Epidermal melanocyte (primary cell): ENCODE results near the gene DNM3.
A peak's percentile ranks its signal among the peaks of the same experiment; 100 is the strongest.

ENCODE experiments used
- DNase-seq: peaks from one replicate; pipeline ENCODE4 v3.0.0; 2011; ENCODE audit warnings: low spot score; ENCODE audit not compliant: insufficient read length

Gene DNM3

GRCh38 chr1:171869097-171869496 lies 27.8 kb downstream of the DNM3 start:
- no peak for DNase-seq

- DNase-seq = no peak
Measured at GRCh38 chr1:171871848-171872247, 30.6 kb downstream of the DNM3 start.

GRCh38 chr1:171872430-171872829 lies 31.1 kb downstream of the DNM3 start:
- no peak for DNase-seq

- no peak for DNase-seq
Measured at GRCh38 chr1:171873664-171874063, 32.4 kb downstream of the DNM3 start.

- DNase-seq = peak; percentile 23
Measured at GRCh38 chr1:171877701-171878100, 36.4 kb downstream of the DNM3 start.

- no peak for DNase-seq
Measured at GRCh38 chr1:171879556-171879955, 38.3 kb downstream of the DNM3 start.

GRCh38 chr1:171881442-171881841 lies 40.1 kb downstream of the DNM3 start:
- DNase-seq = no peak

GRCh38 chr1:171883849-171884248 lies 42.6 kb downstream of the DNM3 start:
- DNase-seq = no peak

- DNase-seq = no peak
Measured at GRCh38 chr1:171884475-171884874, 43.2 kb downstream of the DNM3 start.

GRCh38 chr1:171890131-171890530 lies 48.8 kb downstream of the DNM3 start:
- no peak for DNase-seq

- DNase-seq = no peak
Measured at GRCh38 chr1:171896936-171897703, 55.8 kb downstream of the DNM3 start.

GRCh38 chr1:171898941-171899340 lies 57.6 kb downstream of the DNM3 start:
- DNase-seq = peak; percentile 56

GRCh38 chr1:171899838-171900237 lies 58.5 kb downstream of the DNM3 start:
- no peak for DNase-seq

- DNase-seq = no peak
Measured at GRCh38 chr1:171901245-171901644, 59.9 kb downstream of the DNM3 start.

- DNase-seq = no peak
Measured at GRCh38 chr1:171902527-171902926, 61.2 kb downstream of the DNM3 start.

- DNase-seq = no peak
Measured at GRCh38 chr1:171904778-171905450, 63.6 kb downstream of the DNM3 start.

GRCh38 chr1:171909711-171910110 lies 68.4 kb downstream of the DNM3 start:
- DNase-seq = no peak

GRCh38 chr1:171910786-171911185 lies 69.5 kb downstream of the DNM3 start:
- no peak for DNase-seq

GRCh38 chr1:171911506-171911905 lies 70.2 kb downstream of the DNM3 start:
- no peak for DNase-seq

GRCh38 chr1:171912509-171913175 lies 71.3 kb downstream of the DNM3 start:
- no peak for DNase-seq

GRCh38 chr1:171913385-171913784 lies 72.1 kb downstream of the DNM3 start:
- no peak for DNase-seq

- no peak for DNase-seq
Measured at GRCh38 chr1:171916315-171916771, 75.0 kb downstream of the DNM3 start.
